Midbrain (tissue), 1 donor: ENCODE results near the gene MAD1L1.
"Not testable (repeated sequence)": the region's sequence is repeated elsewhere in the genome, so short reads cannot be mapped to it uniquely, and the experiment has no call there.

Experiments used
- DNase-seq: peaks from one replicate; lab custom pipeline; 2025; lab: John Stamatoyannopoulos, UW

The MAD1L1 gene

GRCh38 chr7:2044883-2045471 lies 187.8 kb downstream of the MAD1L1 start:
- no peak for DNase-seq

DNA sequence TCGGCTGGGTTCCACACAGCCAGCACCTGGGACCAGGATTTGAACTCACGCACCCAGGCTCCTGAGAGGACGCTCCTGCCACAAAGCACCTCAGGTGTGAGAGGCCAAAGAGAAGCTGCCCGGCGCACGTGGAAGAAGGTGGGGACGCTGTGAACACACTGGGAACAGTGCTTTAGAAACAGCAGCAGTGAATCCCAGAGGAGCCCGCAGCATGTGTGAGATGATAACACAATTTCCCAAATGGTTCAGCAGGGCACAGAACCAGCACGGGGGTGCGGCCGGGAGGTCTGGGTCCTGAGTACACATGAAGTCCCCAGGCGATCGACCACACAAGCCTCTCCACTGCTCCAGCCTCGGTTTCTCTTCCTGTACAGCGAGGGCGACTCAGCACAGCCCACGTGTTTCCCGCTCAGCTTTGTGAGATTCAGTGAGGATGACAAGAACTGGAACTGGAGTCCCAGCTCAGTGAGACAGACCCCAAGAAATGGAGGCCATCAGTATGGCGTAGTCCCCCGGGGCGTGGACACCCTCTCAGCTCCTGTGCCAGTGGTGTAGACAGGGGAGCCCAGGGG lies 188.3 kb downstream of the MAD1L1 start:
- DNase-seq, result no peak

- no peak for DNase-seq
These were observed 189.3 kb downstream of the MAD1L1 start for GRCh38 chr7:2043316-2044039.

GRCh38 chr7:2042650-2043049 lies 190.1 kb downstream of the MAD1L1 start:
- no peak for DNase-seq

GRCh38 chr7:2041496-2042367 lies 191.0 kb downstream of the MAD1L1 start:
- DNase-seq, result no peak

DNA sequence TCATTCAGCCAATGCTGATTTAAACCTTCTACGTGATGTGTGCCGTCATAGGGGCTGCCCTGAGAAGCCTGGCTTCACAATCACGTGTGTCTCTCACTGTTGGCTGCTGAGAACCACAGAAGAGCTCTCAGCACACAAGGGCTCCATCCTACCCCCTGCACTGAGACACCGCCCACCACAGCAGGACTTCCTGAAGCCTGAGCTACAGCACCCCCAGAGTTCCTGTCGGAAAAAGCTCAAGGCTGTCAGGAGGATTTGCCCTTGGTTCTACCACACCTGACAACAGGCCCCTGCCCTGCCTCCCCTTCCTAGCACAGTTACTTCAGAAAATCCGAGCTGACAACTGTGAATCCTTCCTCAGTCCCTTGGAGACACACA lies 191.9 kb downstream of the MAD1L1 start:
- DNase-seq, result no peak

GRCh38 chr7:2040201-2040892 lies 192.4 kb downstream of the MAD1L1 start:
- no peak for DNase-seq

DNA sequence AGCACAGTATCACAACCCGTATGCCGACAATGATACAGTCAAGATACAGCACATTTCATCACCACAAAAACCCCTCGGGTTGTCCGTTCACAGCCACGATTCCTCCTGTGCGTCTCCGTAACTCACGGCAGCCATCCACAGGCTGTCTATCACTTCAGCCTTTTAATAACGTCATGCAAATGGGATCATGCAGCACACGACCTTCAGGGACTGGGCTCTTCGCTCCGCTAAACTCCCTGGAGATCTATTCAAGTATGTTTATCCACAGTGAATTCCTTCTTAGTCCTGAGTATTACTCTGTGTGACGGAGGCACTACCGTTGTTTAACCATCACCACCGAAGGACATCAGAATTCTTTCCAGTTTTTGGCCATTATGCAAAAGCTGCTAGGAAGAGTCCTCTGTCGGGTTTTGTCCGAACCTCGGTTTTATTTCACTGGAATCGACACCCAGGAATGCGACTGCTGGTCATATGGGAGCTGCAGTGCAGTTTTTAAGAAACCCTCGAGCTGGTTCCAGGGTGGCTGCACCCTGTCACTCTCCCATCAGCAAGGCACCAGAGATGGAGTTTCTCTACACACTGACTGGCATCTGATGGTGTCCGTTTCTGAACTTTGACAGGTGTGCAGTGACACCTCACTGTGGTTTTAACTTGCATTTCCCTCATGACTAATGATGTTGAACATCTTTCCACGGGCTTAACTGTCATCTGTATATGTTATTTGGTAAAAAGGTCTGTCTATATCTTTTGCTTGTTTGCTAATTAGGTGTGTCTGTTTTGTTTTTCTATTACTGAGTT lies 193.6 kb downstream of the MAD1L1 start:
- DNase-seq, result no peak

DNA sequence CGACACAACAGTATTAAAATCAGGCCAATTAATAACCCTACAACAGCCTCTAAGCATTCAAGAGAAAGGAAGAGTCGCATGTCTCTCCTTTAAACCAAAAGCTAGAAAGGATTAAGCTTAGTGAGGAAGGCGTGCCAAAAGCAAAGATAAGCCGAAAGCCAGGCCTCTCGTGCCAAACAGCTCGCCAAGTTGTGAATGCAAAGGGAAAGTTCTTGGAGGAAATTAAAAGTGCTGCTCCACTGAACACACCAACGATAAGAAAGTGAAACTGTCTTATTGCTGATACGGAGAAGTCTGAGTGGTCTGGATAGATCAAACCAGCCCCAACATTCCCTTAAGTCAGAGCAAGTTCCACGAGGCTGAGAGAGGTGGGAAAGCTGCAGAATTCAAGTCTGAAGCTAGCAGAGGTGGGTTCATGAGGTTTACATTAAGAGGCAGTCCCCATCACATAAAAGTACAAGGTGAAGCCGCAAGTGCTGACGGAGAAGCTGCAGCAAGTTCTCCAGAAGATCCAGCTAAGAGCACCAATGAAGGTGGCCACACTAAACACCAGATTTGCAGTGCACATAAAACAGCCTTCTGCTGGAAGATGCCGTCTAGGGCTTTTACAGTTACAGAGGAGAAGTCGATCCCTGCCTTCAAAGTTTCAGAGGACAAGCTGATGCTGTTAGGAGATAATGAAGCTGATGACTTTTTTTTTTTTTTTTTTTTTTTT lies 194.8 kb downstream of the MAD1L1 start:
- no peak for DNase-seq

GRCh38 chr7:2037301-2037807 lies 195.4 kb downstream of the MAD1L1 start:
- DNase-seq, result no peak

DNA sequence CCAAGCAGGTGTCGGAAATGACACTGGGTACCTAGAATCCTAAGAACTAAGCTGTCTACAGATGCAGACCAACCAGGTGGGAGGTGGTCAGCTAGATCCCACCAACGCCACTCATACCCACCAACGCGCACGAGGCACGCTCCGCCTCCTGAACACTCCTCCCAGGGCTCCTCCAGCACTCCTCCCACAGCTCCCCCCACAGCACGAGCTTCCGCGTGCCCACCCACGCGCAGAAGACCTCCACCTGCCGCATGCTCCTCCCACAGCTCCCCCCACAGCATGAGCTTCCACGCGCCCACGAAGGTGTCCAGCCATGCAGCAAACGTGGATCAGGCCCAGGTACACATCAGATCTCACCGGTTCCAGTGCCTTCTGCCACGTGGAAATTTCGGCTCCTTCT lies 196.0 kb downstream of the MAD1L1 start:
- DNase-seq, result no peak

GRCh38 chr7:2036201-2036600 lies 196.5 kb downstream of the MAD1L1 start:
- not testable (repeated sequence) for DNase-seq

- DNase-seq, result no peak
These were observed 198.2 kb downstream of the MAD1L1 start for GRCh38 chr7:2034291-2035201.

DNA sequence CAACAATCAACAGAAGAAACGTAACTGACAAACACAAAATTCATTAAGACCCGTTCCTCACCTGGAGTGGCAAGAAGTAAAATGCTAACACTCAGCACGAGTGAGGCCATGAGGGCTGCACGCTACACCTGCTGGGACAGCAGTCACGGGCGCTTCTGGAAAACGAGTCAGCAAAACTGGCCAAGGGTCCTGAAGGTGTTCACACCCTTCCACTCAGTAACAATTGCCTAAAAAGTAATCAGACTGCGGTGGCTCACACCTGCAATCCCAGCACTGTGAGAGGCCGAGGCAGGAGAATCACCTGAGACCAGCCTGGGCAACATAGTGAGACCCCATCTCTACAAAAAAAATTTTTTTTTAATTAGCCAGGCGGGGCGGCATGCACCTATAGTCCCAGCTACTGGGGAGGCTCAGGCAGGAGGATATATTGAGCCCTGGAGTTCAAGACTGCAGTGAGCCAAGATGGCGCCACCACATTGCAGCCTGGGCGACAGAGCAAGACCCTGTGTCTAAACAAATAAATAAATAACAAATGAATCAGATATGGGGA lies 199.1 kb downstream of the MAD1L1 start:
- DNase-seq, result no peak

DNA sequence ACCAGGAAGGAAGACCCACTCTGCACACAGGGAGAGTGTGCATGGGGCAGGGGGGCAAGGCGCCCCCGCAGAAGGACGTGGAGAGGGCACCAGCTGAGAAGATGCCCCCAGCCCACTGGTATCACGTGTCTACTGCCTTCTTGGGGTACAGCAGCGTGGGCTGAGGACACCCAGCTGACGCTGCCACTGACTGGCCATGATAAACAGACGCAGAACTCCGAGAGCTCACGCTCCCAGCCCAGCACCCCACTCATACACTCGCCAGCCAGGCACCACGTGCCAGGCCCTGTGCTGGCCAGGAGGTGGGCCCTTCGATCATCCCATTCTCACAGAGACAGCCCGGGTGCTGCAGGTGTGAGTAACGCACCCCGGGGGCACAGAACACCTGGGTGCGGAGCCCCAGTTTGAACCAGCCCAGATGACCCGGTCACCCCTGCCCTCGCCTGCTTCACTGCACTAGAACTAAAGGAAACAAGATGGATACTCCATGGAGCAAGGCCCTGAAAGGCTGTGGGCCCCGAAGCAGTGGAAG lies 199.8 kb downstream of the MAD1L1 start:
- no peak for DNase-seq

GRCh38 chr7:2032030-2032875 lies 200.5 kb downstream of the MAD1L1 start:
- no peak for DNase-seq

DNA sequence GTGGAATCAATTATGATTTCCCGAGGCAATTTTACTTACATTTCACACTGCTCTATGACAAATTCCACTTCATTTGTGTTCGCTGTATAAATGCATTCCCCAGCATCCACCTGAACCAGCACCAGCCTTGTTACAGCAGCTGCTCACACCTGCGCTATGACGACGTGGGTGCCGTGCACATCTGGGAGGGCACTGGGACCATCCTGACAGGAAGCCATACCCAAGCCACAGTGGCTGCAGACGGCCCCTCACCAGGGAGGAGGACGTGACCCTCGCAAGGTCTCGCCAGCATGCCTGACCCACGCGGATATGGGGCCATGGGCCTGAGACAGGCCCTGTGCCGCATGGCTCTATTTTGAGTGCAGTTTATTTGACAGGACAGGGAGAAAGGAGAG lies 201.3 kb downstream of the MAD1L1 start:
- DNase-seq, result no peak
